ENCODE results near the gene ZFYVE27.

Gene ZFYVE27

DNA sequence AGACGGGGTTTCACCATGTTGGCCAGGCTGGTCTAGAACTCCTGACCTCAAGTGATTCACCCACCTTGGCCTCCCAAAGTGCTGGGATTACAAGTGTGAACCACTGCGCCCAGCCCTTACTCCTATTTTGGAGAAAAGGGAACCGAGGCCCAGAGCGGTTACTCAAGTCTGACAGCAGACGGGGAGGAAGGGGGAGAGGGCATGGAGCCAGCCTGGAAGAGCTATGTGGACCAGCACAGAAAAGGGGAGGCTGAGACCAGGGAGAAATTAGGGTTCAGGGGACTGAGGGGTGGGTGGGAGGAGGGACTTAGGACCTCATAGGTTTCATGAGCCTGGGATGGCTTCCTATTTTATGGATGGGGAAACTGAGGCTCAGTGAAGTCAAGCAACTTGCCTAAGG, 33.3 kb downstream of the ZFYVE27 start:
- ATAC-seq = no peak
- Mint-ChIP-seq H3K27me3 (peaks cover 43% of the 10 kb centered on the region), H3K9me3 (no peaks in the 10 kb centered on the region), H3K4me1 (peaks cover 23% of the 10 kb centered on the region), H3K27ac (no peak overlapping the region), H3K4me3 (peak overlapping the region; percentile 77 to 89)
- DNase-seq = no peak

DNA sequence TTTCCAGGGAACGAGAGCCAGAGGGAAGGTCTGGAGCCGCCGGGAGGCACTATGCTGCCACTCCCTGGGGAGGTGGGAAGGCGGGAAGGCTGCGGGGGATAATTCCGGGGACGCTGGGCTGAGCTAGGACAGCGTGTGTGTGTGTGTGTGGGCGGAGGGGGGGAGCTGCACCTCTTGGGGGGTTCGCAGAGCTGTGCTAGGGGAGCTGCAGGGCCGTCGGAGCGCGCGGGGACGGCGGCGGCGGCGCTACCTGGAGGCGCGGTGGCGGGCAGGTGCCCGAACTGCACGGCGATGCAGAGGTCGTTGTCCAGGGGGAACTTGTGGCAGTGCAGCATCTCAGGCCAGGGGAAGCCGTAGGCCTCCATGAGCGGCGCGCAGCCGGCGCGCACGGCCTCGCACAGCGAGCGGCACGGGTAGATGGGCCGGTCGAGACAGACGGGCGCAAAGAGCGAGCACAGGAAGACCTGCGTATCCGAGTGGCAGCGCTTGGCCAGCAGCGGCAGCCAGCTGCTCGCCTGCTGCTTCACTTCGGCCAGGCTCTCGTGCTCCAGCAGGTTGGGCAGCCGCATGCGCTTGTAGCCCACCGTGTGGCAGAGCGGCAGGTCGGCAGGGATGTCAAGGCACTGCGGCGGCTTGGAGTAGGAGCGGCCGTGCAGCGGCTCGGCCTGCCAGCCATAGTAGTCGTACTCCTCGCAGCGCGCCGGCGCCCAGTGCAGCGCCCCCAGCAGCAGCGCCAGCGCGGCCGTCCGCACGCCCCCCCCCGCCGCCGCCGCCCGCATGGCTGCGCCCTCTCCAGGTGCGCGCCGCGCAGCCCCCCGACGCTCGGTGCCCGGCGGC, 34.3 kb downstream of the ZFYVE27 start:
- Mint-ChIP-seq H3K27me3 (peaks cover 43% of the 10 kb centered on the region), H3K4me3 (peak overlapping the region; percentile 77 to 89), H3K9me3 (no peaks in the 10 kb centered on the region), H3K4me1 (peaks cover 23% of the 10 kb centered on the region), H3K27ac (no peak overlapping the region)
- DNase-seq (peak; percentile 37 to 38), ATAC-seq (peak; percentile 71)

DNA sequence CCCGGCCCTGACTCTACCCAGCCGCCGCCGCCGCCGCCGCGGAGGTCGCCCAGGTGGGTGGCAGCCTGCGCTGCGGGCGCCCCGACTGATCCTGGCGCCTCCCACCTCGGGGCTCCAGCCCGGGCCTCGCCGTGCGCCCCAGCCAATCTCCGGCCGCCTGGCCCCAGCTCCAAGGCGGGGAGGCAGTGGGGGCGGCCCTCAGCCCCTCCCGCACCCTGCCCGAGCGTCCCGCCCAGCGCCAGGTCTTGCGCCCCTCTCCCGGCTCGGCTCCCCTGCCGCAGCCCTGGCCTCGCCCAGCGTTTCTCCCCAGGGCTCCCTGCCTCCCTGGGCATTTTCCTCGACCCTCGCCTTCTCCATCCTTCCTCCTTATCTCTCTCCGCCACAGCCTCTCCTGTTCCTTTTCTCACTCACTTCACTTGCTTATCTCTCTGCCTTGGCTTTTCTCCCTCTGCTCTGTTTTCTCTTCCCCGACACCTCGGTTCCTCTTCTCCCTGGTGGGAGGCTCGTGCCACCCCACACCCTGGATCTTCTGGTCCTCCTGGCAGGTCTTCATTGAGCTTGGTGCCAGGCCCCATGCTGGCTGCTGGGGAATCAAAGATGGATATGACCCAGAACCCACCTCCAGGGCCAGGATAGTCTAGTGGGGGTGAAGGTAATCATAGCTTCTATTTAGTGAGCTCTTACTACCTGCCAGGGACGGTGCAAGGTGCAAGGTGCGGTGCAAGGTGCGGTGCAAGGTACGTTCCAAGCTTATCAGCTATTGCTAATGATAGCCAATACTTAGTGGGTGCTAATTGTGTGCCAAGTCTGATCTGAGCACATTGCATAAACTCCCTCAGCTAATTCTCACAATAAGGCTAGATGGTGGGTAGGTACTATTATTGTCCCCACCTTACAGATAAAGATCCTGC, 35.2 kb downstream of the ZFYVE27 start, which contains the start of gene SFRP5:
Gene SFRP5 (minus strand): TSS at position 87 of the 911 bp plus-strand sequence. CDS start 166 bp downstream, outside the sequence.
- ATAC-seq (peak; percentile 44), DNase-seq (no peak)
- Mint-ChIP-seq H3K27ac (no peak within 1 kb of the TSS), H3K4me3 (peak within 1 kb of the TSS; percentile 82 to 89), H3K27me3 (peaks cover 43% of the 10 kb centered on the region), H3K4me1 (peaks cover 23% of the 10 kb centered on the region), H3K9me3 (no peaks in the 10 kb centered on the region)

- Mint-ChIP-seq H3K27me3 (peaks cover 43% of the 10 kb centered on the region), H3K9me3 (no peaks in the 10 kb centered on the region), H3K27ac (no peak overlapping the region), H3K4me3 (no peak overlapping the region), H3K4me1 (peaks cover 23% of the 10 kb centered on the region)
- no peak for ATAC-seq
- no peak for DNase-seq
Measured at GRCh38 chr10:97773096-97773495, 36.2 kb downstream of the ZFYVE27 start.

DNA sequence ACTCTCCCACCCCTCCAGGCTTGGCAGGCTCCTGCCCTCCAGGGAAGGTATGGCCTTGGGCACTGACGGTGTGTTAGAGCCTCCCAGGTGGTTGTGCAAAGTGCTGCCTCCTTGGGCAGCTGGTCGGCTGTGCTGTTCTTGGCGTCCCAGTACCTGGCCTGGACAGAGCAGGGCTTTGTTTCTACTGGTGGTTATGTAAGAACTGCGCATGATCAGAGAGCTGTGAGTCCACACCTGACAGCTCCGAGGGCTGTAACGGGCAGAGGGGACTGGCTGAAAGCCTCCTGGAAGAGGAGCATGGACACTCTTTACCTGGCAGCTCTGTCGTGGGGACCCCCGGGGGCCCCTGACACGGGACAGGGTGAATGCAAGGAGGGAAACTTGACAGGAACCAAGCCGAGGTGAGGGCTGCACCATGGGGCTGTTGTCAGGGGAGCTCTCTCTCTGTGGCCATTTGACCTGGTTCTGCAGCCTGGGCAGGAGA, 37.9 kb downstream of the ZFYVE27 start:
- Mint-ChIP-seq H3K27ac (no peak overlapping the region), H3K9me3 (no peaks in the 10 kb centered on the region), H3K4me3 (no peak overlapping the region), H3K27me3 (peaks cover 42% of the 10 kb centered on the region), H3K4me1 (peaks cover 23% of the 10 kb centered on the region)
- ATAC-seq (no peak), DNase-seq (no peak)

GRCh38 chr10:97777143-97777542, 40.2 kb downstream of the ZFYVE27 start:
- peaks cover 20% of the 10 kb centered on the region for H3K27me3 Mint-ChIP-seq
- H3K4me3 Mint-ChIP-seq = no peak overlapping the region
- no peak overlapping the region for H3K27ac Mint-ChIP-seq
- no peaks in the 10 kb centered on the region for H3K9me3 Mint-ChIP-seq
- ATAC-seq (no peak), DNase-seq (no peak)
- H3K4me1 Mint-ChIP-seq = peaks cover 27% of the 10 kb centered on the region

DNA sequence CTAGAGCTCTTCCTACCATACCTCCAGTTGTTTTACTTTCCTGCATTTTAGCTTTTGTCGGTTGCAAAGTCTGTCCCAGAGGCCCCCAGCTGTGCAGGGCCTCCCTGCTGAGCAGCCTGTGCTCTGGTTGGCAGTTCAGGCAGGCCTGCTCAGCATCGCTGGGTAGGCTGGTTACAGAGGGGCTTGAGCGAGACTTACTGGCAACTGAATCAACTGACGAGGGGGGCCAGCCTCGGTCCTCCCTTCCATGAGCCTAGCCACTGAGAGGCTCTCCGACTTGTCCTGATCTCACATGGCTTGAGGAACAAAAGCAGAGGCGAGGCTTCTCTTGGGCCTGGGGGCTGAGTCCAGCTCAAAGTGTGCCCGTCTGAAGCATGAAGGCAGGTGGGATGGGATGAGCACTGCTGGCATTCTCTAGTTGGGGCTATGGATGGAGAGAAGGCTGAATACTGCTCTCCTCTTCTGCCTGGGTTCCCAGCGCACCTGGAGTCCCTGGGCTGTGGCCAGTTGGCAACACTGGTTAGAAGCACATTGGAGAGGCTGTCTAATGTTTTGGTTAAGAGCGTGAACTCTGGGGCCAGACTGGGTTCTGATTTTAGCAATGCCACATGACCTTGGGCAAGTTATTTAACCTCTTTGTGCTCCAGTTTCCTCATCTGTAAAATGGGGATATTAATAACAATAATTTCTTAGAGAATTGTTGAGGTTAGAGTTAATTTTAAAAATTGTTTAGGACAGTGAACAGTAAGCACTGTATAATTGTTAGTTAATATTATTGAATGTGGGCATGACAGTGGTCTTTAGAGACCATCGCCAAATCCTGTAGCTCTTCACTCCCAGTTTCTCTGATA, 41.7 kb downstream of the ZFYVE27 start:
- DNase-seq (no peak), ATAC-seq (no peak)
- Mint-ChIP-seq H3K9me3 (no peaks in the 10 kb centered on the region), H3K4me1 (peaks cover 32% of the 10 kb centered on the region), H3K4me3 (no peak overlapping the region), H3K27me3 (peaks cover 4% of the 10 kb centered on the region), H3K27ac (no peak overlapping the region)

DNA sequence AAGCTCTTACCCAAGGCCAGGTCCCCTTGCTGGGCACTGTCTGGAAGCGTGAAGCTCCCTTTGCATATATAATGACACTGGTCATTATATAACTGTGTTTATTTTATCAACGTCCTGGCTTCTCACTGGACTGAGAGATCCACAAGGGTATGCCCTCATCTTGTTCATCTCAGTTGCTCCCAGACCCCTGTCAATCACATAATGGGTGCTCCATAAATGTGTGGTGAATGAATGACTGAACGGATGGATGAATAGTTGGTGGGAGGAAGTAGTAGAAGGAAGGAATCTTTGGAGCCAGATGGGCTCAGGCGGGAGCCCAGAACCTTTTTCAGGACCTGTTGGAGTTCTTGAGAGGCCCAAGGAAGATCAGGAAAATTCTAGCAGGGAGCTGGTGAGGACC, 42.6 kb downstream of the ZFYVE27 start:
- ATAC-seq (no peak), DNase-seq (no peak)
- no peak overlapping the region for H3K27ac Mint-ChIP-seq
- no peaks in the 10 kb centered on the region for H3K9me3 Mint-ChIP-seq
- H3K27me3 Mint-ChIP-seq = no peaks in the 10 kb centered on the region
- no peak overlapping the region for H3K4me3 Mint-ChIP-seq
- H3K4me1 Mint-ChIP-seq = peaks cover 32% of the 10 kb centered on the region

- Mint-ChIP-seq H3K27ac (peak overlapping the region in 1 of 2 donors; percentile 85), H3K4me3 (no peak overlapping the region), H3K9me3 (no peaks in the 10 kb centered on the region), H3K4me1 (peaks cover 32% of the 10 kb centered on the region), H3K27me3 (no peaks in the 10 kb centered on the region)
- ATAC-seq (no peak), DNase-seq (no peak)
Measured at GRCh38 chr10:97779975-97780374, 43.0 kb downstream of the ZFYVE27 start.

DNA sequence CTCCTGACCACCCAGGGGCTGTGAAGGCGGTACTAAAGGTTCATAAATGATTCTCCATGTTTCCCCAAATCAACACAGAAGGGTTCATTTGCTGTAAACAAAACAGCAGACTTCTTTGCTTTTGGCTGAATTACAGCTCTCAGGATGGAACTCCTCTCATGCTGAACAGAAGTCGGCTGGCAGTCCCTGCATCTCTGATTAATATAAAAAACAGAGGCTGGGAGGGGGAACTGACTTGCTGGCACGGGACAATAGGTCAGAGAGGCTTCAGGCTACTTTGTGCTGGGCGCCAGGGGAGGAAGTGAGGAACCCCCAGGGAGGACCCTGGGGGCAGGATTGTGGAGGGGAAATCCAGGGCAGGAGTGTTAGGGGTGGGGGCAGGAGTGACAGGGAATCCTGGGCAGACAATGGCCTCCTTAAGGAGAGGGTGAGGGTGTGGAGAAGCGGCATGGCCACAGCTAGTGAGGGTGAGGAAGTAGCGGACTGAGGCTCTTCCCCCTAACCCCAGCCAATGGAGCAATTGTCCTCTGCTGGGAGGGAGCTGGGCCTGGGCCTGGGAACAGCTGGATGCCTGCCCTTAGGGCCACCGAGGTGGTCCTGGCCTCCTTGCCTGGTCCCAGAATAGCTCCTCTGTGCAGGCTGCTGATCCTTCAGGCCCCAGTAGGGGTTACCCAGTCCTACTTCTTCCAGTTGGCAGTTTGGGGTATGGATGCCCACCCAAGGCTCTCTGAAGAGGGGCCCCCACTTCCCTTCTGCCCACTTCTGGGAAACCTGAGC, 44.1 kb downstream of the ZFYVE27 start:
- Mint-ChIP-seq H3K9me3 (no peaks in the 10 kb centered on the region), H3K27ac (peak overlapping the region; percentile 93 to 97), H3K27me3 (no peaks in the 10 kb centered on the region), H3K4me3 (peak overlapping the region; percentile 53 to 62), H3K4me1 (peaks cover 32% of the 10 kb centered on the region)
- ATAC-seq = no peak
- peak in 1 of 2 donors; percentile 34 for DNase-seq

DNA sequence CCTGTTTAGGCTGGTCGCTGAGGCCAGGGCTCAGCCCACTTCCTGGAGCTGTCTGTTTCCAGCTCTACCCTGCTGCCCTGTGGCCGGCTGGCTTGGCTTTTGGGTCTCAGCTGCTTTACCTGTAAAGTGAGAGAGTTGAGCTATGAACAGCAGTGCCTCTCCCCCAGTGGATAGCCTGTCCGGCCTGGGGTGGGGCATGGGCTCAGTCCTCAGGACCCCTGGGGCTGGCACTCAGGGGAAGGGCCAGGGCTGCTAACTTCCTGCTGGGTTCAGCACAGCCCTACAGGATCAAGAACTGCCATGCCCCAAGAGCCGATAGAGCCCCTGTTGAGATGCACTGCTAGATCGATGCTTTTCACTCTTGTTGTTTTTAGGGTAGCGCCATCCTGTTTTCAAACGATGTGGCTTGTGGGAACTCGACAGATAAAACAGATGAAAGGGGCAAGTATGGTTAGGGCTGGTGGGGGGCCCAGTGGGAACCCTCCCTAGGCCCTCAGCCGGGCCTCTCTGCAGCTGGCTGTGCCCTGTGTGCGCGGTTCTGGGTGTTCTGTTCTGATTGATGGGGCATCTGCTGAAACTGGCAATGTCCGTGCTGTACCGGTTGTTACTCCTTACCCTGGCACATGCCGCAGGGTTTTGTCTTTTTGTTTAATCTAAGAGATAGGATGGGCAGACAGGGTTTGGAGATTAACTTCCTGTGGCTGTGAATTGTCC, 44.8 kb downstream of the ZFYVE27 start:
- DNase-seq (peak in 1 of 2 donors; percentile 34), ATAC-seq (peak; percentile 80)
- Mint-ChIP-seq H3K4me3 (peak overlapping the region; percentile 53 to 62), H3K4me1 (peaks cover 32% of the 10 kb centered on the region), H3K27me3 (no peaks in the 10 kb centered on the region), H3K27ac (peak overlapping the region; percentile 93 to 97), H3K9me3 (no peaks in the 10 kb centered on the region)

- peak overlapping the region; percentile 69 to 78 for H3K27ac Mint-ChIP-seq
- DNase-seq (no peak), ATAC-seq (no peak)
- no peaks in the 10 kb centered on the region for H3K9me3 Mint-ChIP-seq
- peaks cover 32% of the 10 kb centered on the region for H3K4me1 Mint-ChIP-seq
- H3K27me3 Mint-ChIP-seq = no peaks in the 10 kb centered on the region
- H3K4me3 Mint-ChIP-seq = no peak overlapping the region
Measured at GRCh38 chr10:97782455-97783228, 45.7 kb downstream of the ZFYVE27 start.

- Mint-ChIP-seq H3K9me3 (no peaks in the 10 kb centered on the region), H3K27me3 (no peaks in the 10 kb centered on the region), H3K27ac (no peak overlapping the region), H3K4me3 (no peak overlapping the region), H3K4me1 (peaks cover 32% of the 10 kb centered on the region)
- DNase-seq (no peak), ATAC-seq (no peak)
Measured at GRCh38 chr10:97784200-97784810, 47.4 kb downstream of the ZFYVE27 start.

All from stimulated activated naive CD8-positive, alpha-beta T cell treated with anti-CD3 and anti-CD28 coated beads, Interleukin-15, amount 100 ng/mL, for 72 hours (primary cell).